Ascending aorta (tissue), 2 donors: ENCODE data around the gene CLIC3. TPM values are rescaled to one million over a fixed set of nuclear protein-coding genes. Genes with fewer than 3 reads are reported as not detected.
"Not testable (repeated sequence)": the region's sequence is repeated elsewhere in the genome, so short reads cannot be mapped to it uniquely, and the experiment has no call there.

Experiments
- DNase-seq, 2 donors: peaks; one replicate each; pipeline ENCODE4 v3.0.0-alpha.2; 2019; ENCODE audit warnings: low spot score in 2 of 2
- H3K27ac ChIP-seq, 2 donors: fragments of 200-600 bp; sonication (generic); one replicate each; pipeline ENCODE4 v1.5.1; 2016 to 2017; ENCODE audit warnings: mild to moderate bottlenecking in 1 of 2
- H3K27me3 ChIP-seq: fragments of 200-600 bp; sonication (generic); one replicate; pipeline ENCODE4 v1.5.1; 2017
- H3K36me3 ChIP-seq, 2 donors: fragments of 200-600 bp; sonication (generic); one replicate each; pipeline ENCODE4 v1.5.1; 2016
- H3K4me1 ChIP-seq, 2 donors: fragments of 200-600 bp; sonication (generic); one replicate each; pipeline ENCODE4 v1.5.1; 2016 to 2017; ENCODE audit warnings: mild to moderate bottlenecking in 1 of 2
- H3K4me3 ChIP-seq, 2 donors: fragments of 200-600 bp; sonication (generic); one replicate each; pipeline ENCODE4 v1.5.1; 2016 to 2017; ENCODE audit warnings: mild to moderate bottlenecking in 1 of 2
- H3K9me3 ChIP-seq, 2 donors: fragments of 200-600 bp; sonication (generic); one replicate each; pipeline ENCODE4 v1.5.1; 2016
- intact Hi-C: fragments of 100-400 bp; cut with DNase I; formaldehyde crosslinking; loops from one replicate; pipeline ENCODE4 v1.15.1; 2023
- total RNA-seq: library from RNA; depleted of rRNA; stranded (reverse); fragments of >200 nt; gene quantifications from one replicate; pipeline ENCODE4 v1.1.0, GENCODE V29; 2016
- TF ChIP-seq, protein P1 (sequence below), 3 experiments: fragments of 200-600 bp in 2 of 3; fragments of 450-650 bp in 1 of 3; sonication (generic) in 2 of 3; IDR thresholded peaks; one replicate each; pipeline ENCODE4 v1.5.1; 2016 to 2019; ENCODE audit warnings: antibody characterized with exemption in 3 of 3, mild to moderate bottlenecking in 1 of 3, moderate library complexity in 1 of 3

CLIC3 gene
- total RNA-seq, 1 donor from 2014 or later, result 2.8 TPM

DNA sequence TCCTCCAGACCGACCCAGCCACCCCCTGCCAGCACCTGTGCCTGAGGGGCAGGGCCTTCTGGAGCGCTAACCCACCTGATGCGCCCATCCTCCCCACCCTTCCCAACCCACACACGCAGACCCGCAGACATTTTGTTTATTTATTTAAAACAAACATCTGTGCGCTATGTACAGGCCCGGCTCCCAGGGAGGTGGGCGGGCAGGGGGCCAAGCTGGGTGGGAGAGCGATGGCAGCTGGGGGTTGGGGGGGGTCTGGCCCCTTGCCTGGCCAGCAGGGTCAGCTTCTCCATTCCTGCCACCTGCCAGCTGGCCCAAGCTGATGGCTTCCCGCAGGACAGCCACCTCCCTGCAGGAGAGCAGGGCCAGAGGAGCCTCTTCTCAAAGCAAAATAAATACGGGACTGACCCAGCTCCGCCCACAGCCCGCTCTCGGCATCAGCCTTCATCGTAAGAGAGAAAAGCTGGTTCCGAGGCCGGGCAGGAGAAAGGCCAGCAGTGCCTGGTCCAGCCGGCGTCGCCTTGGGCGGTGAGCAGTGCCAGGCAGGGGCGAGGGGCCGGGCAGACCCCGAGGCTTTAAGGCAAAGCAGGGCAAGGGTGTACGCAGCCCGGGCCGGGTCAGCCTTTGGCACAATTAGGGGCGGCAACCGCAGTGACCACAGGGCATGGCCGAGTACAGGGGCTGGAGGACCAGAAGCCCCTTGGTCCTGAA is 10.9 kb upstream of the CLIC3 start:
- DNase-seq, result no peak
- H3K4me1 ChIP-seq, result no peaks in the 10 kb centered on the region
- no peak overlapping the region for H3K27ac ChIP-seq

DNA sequence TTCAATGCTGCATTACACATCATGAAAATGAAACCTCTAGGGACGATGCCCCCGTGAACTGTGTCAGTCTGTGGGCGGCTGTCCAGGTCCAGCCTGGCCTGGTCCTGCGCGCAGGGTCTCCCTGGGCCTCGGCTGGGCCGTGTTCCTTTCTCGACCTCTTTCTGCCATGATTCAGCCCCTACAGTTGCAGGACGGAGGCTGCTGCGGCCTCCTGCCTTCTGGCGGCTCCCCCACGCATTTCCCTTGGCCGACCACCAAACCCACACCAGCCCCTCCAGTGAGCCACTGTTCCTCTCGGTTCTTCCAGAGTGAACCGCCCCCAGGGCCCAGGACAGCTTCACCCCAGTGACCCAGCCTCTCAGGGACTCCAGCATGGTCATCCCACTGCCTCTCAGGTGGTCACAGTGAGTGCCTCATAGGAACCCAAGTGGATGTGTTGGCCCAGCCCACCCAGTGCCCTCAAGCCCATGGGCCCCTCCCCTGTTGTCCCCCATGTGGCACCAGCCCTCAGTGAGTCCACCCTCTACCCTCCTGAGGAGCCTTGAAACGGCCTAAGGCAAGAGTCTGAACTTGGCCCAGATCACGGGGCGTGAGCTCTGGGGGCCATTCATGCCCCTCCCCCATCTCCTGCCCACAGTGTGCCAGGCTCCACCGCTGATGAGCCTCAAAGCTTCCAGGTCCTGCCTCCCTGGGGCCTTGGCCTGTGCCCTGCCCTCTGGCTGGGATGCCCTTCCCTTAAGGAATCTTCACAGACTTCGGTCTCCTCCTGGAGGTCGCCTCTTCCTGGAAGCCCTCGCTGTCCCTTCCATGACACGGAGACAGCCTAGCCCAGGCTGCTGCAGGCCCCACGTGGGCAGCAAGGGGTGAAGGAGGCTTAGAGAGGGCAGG is 10.0 kb upstream of the CLIC3 start:
- Histone ChIP-seq H3K27me3 (no peaks in the 10 kb centered on the region), H3K4me3 (no peak overlapping the region), H3K9me3 (no peaks in the 10 kb centered on the region), H3K27ac (no peak overlapping the region), H3K4me1 (no peaks in the 10 kb centered on the region), H3K36me3 (peaks cover 9 to 23% of the 10 kb centered on the region in 2 donors)
- no peak for DNase-seq
- intact Hi-C loops, result no loop called here
- TF ChIP-seq, protein P1, sequence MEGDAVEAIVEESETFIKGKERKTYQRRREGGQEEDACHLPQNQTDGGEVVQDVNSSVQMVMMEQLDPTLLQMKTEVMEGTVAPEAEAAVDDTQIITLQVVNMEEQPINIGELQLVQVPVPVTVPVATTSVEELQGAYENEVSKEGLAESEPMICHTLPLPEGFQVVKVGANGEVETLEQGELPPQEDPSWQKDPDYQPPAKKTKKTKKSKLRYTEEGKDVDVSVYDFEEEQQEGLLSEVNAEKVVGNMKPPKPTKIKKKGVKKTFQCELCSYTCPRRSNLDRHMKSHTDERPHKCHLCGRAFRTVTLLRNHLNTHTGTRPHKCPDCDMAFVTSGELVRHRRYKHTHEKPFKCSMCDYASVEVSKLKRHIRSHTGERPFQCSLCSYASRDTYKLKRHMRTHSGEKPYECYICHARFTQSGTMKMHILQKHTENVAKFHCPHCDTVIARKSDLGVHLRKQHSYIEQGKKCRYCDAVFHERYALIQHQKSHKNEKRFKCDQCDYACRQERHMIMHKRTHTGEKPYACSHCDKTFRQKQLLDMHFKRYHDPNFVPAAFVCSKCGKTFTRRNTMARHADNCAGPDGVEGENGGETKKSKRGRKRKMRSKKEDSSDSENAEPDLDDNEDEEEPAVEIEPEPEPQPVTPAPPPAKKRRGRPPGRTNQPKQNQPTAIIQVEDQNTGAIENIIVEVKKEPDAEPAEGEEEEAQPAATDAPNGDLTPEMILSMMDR (IDR thresholded peaks at IDR 0.05), result no peak

More for the DNA sequence above, 10.9 kb upstream of the CLIC3 start:
- H3K36me3 ChIP-seq, result peaks cover 14 to 32% of the 10 kb centered on the region in 2 donors
- H3K27me3 ChIP-seq, result no peaks in the 10 kb centered on the region
- intact Hi-C loops, result no loop called here
- H3K9me3 ChIP-seq, result no peaks in the 10 kb centered on the region
- TF ChIP-seq, protein P1 (IDR thresholded peaks at IDR 0.05), result no peak
- no peak overlapping the region for H3K4me3 ChIP-seq

DNA sequence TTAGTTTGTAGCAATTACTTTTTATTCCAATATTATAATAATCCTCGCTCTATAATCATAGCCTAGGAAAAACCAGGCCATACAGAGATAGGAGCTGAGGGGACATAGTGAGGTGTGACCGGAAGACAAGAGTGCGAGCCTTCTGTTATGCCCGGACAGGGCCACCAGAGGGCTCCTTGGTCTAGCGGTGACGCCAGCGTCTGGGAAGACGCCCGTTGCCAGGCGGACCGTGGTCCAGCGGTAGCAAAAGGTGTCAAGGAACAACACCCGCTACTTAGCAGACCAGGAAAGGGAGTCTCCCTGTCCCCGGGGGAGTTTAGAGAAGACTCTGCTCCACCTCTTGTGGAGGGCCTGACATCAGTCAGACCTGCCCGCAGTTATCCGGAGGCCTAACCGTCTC is 7.9 kb upstream of the CLIC3 start:
- DNase-seq, H3K36me3 ChIP-seq, H3K27ac ChIP-seq, H3K9me3 ChIP-seq, H3K27me3 ChIP-seq, H3K4me3 ChIP-seq, intact Hi-C loops, H3K4me1 ChIP-seq: not testable (repeated sequence)
- TF ChIP-seq, protein P1 (IDR thresholded peaks at IDR 0.05), result peak in 2 of 3 experiments; percentile 12 to 28

DNA sequence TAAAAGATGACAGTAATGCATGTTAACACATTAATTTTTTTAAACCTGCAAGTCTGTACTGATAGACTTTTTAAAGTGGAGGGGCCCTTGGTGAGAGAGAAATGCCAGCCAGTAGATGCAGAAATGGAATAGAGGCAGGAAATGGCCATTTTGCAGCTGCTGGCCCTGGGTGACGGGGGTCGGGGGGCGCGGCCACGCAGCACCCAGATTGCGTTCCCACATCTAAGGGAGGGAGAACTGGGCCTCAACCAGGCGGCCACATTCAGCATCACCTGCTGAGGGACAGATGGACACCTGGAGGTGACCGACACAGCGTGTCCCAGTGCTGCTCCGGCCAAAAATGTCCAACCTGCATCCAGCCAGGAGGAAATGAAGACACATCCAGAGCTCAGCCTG is 6.3 kb upstream of the CLIC3 start:
- Histone ChIP-seq H3K4me3 (no peak overlapping the region), H3K27ac (no peak overlapping the region), H3K9me3 (no peaks in the 10 kb centered on the region), H3K4me1 (no peaks in the 10 kb centered on the region), H3K27me3 (no peaks in the 10 kb centered on the region), H3K36me3 (no peaks in the 10 kb centered on the region)
- intact Hi-C loops, result no loop called here
- TF ChIP-seq, protein P1 (IDR thresholded peaks at IDR 0.05), result no peak
- DNase-seq, result no peak

DNA sequence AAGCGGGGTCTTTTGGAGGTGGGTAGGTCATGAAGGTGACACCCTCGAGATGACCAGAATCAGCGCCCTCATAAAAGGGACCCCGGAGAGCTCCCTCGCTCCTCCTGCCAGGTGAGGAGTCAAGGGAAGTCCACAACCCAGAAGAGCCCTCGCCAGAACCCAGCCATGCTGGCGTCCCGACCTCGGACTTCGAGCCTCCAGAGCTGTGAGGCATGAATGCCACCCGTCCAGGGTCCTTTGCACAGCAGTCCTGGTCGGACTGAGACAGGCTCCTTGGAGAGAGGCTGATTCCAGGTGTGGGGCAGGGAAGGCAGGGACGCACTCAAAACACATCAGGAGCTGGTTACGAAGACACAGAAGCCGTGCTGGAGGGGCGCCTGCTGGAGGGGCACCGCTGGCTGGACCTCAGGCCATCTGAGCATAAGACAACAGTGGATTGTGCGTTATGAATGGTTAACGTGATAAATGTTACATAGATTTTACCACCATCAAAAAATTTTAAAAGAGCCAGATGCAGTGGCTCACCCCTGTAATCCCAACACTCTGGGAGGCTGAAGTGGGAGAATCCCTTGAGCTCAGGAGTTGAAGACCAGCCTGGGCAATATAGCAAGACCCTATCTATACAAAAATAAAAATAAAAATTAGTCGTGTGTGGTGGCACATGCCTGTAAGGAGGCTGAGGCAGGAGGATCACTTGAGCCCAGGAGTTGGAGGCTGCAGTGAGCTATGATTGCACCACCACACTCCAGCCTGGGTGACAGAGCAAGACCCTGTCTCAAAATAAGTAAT is 5.7 kb upstream of the CLIC3 start:
- TF ChIP-seq, protein P1 (IDR thresholded peaks at IDR 0.05), result no peak
- no peak overlapping the region for H3K4me3 ChIP-seq
- no peaks in the 10 kb centered on the region for H3K9me3 ChIP-seq
- no peaks in the 10 kb centered on the region for H3K36me3 ChIP-seq
- no peak overlapping the region for H3K27ac ChIP-seq
- DNase-seq, result no peak
- intact Hi-C loops, result no loop called here
- no peaks in the 10 kb centered on the region for H3K4me1 ChIP-seq
- no peaks in the 10 kb centered on the region for H3K27me3 ChIP-seq
